Measurements from ENCODE around the gene NPFFR2. TPM values are rescaled to one million over a fixed set of nuclear protein-coding genes. Genes with fewer than 3 reads are reported as not detected.
"Not testable (repeated sequence)": the region's sequence is repeated elsewhere in the genome, so short reads cannot be mapped to it uniquely, and the experiment has no call there.

The NPFFR2 gene
- total and polyA plus RNA-seq, 9 donors: 0.23 to 1.1 (median 0.52) TPM

GRCh38 chr4:72063726-72064125 is 31.9 kb downstream of the NPFFR2 start:
- WGBS (ENCODE audit: insufficient coverage): 83% methylated on average over 2 of the region's 2 CpGs
- H3K27ac ChIP-seq (ENCODE audit: low read length): no peak overlapping the region
- H3K27me3 ChIP-seq (ENCODE audit: control insufficient read depth, insufficient read depth, low read length): no peaks in the 10 kb centered on the region
- H3K4me1 ChIP-seq (ENCODE audit: control insufficient read depth, insufficient read depth, low read length): no peaks in the 10 kb centered on the region
- no peaks in the 10 kb centered on the region for H3K9me3 ChIP-seq (replicated peaks; ENCODE audit: control insufficient read depth, low read depth, low read length)
- no peak overlapping the region for H3K4me3 ChIP-seq (ENCODE audit: low read length)
- DNase-seq: no peak
- no peaks in the 10 kb centered on the region for H3K36me3 ChIP-seq (ENCODE audit: control insufficient read depth, insufficient read depth, low read length)

- Histone ChIP-seq H3K4me3 (ENCODE audit: low read length) (no peak overlapping the region), H3K9me3 (replicated peaks; ENCODE audit: control insufficient read depth, low read depth, low read length) (no peaks in the 10 kb centered on the region), H3K4me1 (ENCODE audit: control insufficient read depth, insufficient read depth, low read length) (no peaks in the 10 kb centered on the region), H3K36me3 (ENCODE audit: control insufficient read depth, insufficient read depth, low read length) (no peaks in the 10 kb centered on the region), H3K27ac (ENCODE audit: low read length) (no peak overlapping the region), H3K27me3 (ENCODE audit: control insufficient read depth, insufficient read depth, low read length) (no peaks in the 10 kb centered on the region)
- DNase-seq: no peak
- 65% methylated on average over 2 of the region's 7 CpGs for WGBS (ENCODE audit: insufficient coverage)
Measured at GRCh38 chr4:72067051-72067450, 35.3 kb downstream of the NPFFR2 start.

GRCh38 chr4:72073816-72074215 is 42.0 kb downstream of the NPFFR2 start:
- H3K36me3 ChIP-seq (ENCODE audit: control insufficient read depth, insufficient read depth, low read length): no peaks in the 10 kb centered on the region
- no peaks in the 10 kb centered on the region for H3K9me3 ChIP-seq (replicated peaks; ENCODE audit: control insufficient read depth, low read depth, low read length)
- H3K27ac ChIP-seq (ENCODE audit: low read length): no peak overlapping the region
- no peak for DNase-seq
- H3K4me3 ChIP-seq (ENCODE audit: low read length): no peak overlapping the region
- H3K4me1 ChIP-seq (ENCODE audit: control insufficient read depth, insufficient read depth, low read length): no peaks in the 10 kb centered on the region
- H3K27me3 ChIP-seq (ENCODE audit: control insufficient read depth, insufficient read depth, low read length): no peaks in the 10 kb centered on the region

GRCh38 chr4:72076562-72076961 is 44.8 kb downstream of the NPFFR2 start:
- no peaks in the 10 kb centered on the region for H3K9me3 ChIP-seq (replicated peaks; ENCODE audit: control insufficient read depth, low read depth, low read length)
- no peaks in the 10 kb centered on the region for H3K36me3 ChIP-seq (ENCODE audit: control insufficient read depth, insufficient read depth, low read length)
- no peak overlapping the region for H3K4me3 ChIP-seq (ENCODE audit: low read length)
- H3K4me1 ChIP-seq (ENCODE audit: control insufficient read depth, insufficient read depth, low read length): no peaks in the 10 kb centered on the region
- peak; percentile 4 for DNase-seq
- H3K27ac ChIP-seq (ENCODE audit: low read length): no peak overlapping the region
- no peaks in the 10 kb centered on the region for H3K27me3 ChIP-seq (ENCODE audit: control insufficient read depth, insufficient read depth, low read length)

- Histone ChIP-seq H3K27me3 (ENCODE audit: control insufficient read depth, insufficient read depth, low read length) (no peaks in the 10 kb centered on the region), H3K9me3 (replicated peaks; ENCODE audit: control insufficient read depth, low read depth, low read length) (no peaks in the 10 kb centered on the region), H3K4me3 (ENCODE audit: low read length) (no peak overlapping the region), H3K4me1 (ENCODE audit: control insufficient read depth, insufficient read depth, low read length) (no peaks in the 10 kb centered on the region), H3K27ac (ENCODE audit: low read length) (no peak overlapping the region), H3K36me3 (ENCODE audit: control insufficient read depth, insufficient read depth, low read length) (no peaks in the 10 kb centered on the region)
- DNase-seq: no peak
- no CpG with 5 or more reads among the region's 2 CpGs for WGBS (ENCODE audit: insufficient coverage)
Measured at GRCh38 chr4:72077346-72077745, 45.5 kb downstream of the NPFFR2 start.

GRCh38 chr4:72084587-72085011 is 52.8 kb downstream of the NPFFR2 start:
- H3K27ac ChIP-seq (ENCODE audit: low read length): no peak overlapping the region
- no peaks in the 10 kb centered on the region for H3K9me3 ChIP-seq (replicated peaks; ENCODE audit: control insufficient read depth, low read depth, low read length)
- DNase-seq: peak; percentile 4
- 67% methylated on average over 1 of the region's 3 CpGs for WGBS (ENCODE audit: insufficient coverage)
- no peak overlapping the region for H3K4me3 ChIP-seq (ENCODE audit: low read length)
- H3K27me3 ChIP-seq (ENCODE audit: control insufficient read depth, insufficient read depth, low read length): no peaks in the 10 kb centered on the region
- H3K4me1 ChIP-seq (ENCODE audit: control insufficient read depth, insufficient read depth, low read length): no peaks in the 10 kb centered on the region
- no peaks in the 10 kb centered on the region for H3K36me3 ChIP-seq (ENCODE audit: control insufficient read depth, insufficient read depth, low read length)

GRCh38 chr4:72090606-72091005 is 58.8 kb downstream of the NPFFR2 start:
- H3K36me3 ChIP-seq (ENCODE audit: control insufficient read depth, insufficient read depth, low read length); H3K4me1 ChIP-seq (ENCODE audit: control insufficient read depth, insufficient read depth, low read length); DNase-seq; H3K27ac ChIP-seq (ENCODE audit: low read length); H3K4me3 ChIP-seq (ENCODE audit: low read length); H3K9me3 ChIP-seq (replicated peaks; ENCODE audit: control insufficient read depth, low read depth, low read length); H3K27me3 ChIP-seq (ENCODE audit: control insufficient read depth, insufficient read depth, low read length): not testable (repeated sequence)
- WGBS (ENCODE audit: insufficient coverage): no CpG with 5 or more reads among the region's 2 CpGs

- Histone ChIP-seq H3K27me3 (ENCODE audit: control insufficient read depth, insufficient read depth, low read length) (no peaks in the 10 kb centered on the region), H3K27ac (ENCODE audit: low read length) (no peak overlapping the region), H3K36me3 (ENCODE audit: control insufficient read depth, insufficient read depth, low read length) (no peaks in the 10 kb centered on the region), H3K4me1 (ENCODE audit: control insufficient read depth, insufficient read depth, low read length) (no peaks in the 10 kb centered on the region), H3K9me3 (replicated peaks; ENCODE audit: control insufficient read depth, low read depth, low read length) (peaks cover 4% of the 10 kb centered on the region), H3K4me3 (ENCODE audit: low read length) (no peak overlapping the region)
- peak; percentile 4 for DNase-seq
- WGBS (ENCODE audit: insufficient coverage): 74% methylated on average over 2 of the region's 5 CpGs
Measured at GRCh38 chr4:72094059-72094797, 62.4 kb downstream of the NPFFR2 start.

- Histone ChIP-seq H3K36me3 (ENCODE audit: control insufficient read depth, insufficient read depth, low read length) (no peaks in the 10 kb centered on the region), H3K27ac (ENCODE audit: low read length) (no peak overlapping the region), H3K4me3 (ENCODE audit: low read length) (no peak overlapping the region), H3K4me1 (ENCODE audit: control insufficient read depth, insufficient read depth, low read length) (no peaks in the 10 kb centered on the region), H3K27me3 (ENCODE audit: control insufficient read depth, insufficient read depth, low read length) (no peaks in the 10 kb centered on the region), H3K9me3 (replicated peaks; ENCODE audit: control insufficient read depth, low read depth, low read length) (no peaks in the 10 kb centered on the region)
- DNase-seq: no peak
Measured at GRCh38 chr4:72107456-72107855, 75.7 kb downstream of the NPFFR2 start.

GRCh38 chr4:72109364-72109763 is 77.6 kb downstream of the NPFFR2 start:
- WGBS (ENCODE audit: insufficient coverage): no CpG with 5 or more reads among the region's 2 CpGs
- DNase-seq: no peak
- no peak overlapping the region for H3K27ac ChIP-seq (ENCODE audit: low read length)
- no peaks in the 10 kb centered on the region for H3K36me3 ChIP-seq (ENCODE audit: control insufficient read depth, insufficient read depth, low read length)
- no peaks in the 10 kb centered on the region for H3K27me3 ChIP-seq (ENCODE audit: control insufficient read depth, insufficient read depth, low read length)
- H3K9me3 ChIP-seq (replicated peaks; ENCODE audit: control insufficient read depth, low read depth, low read length): no peaks in the 10 kb centered on the region
- H3K4me1 ChIP-seq (ENCODE audit: control insufficient read depth, insufficient read depth, low read length): no peaks in the 10 kb centered on the region
- H3K4me3 ChIP-seq (ENCODE audit: low read length): no peak overlapping the region

GRCh38 chr4:72109959-72110497 is 78.2 kb downstream of the NPFFR2 start:
- no peak for DNase-seq
- H3K27ac ChIP-seq (ENCODE audit: low read length): no peak overlapping the region
- no peak overlapping the region for H3K4me3 ChIP-seq (ENCODE audit: low read length)
- no peaks in the 10 kb centered on the region for H3K36me3 ChIP-seq (ENCODE audit: control insufficient read depth, insufficient read depth, low read length)
- H3K27me3 ChIP-seq (ENCODE audit: control insufficient read depth, insufficient read depth, low read length): no peaks in the 10 kb centered on the region
- H3K9me3 ChIP-seq (replicated peaks; ENCODE audit: control insufficient read depth, low read depth, low read length): no peaks in the 10 kb centered on the region
- no CpG with 5 or more reads among the region's 2 CpGs for WGBS (ENCODE audit: insufficient coverage)
- H3K4me1 ChIP-seq (ENCODE audit: control insufficient read depth, insufficient read depth, low read length): no peaks in the 10 kb centered on the region

Measured in muscle of leg (tissue), 11 donors.